ENCODE measurements around the gene COL6A1.

The COL6A1 gene

DNA sequence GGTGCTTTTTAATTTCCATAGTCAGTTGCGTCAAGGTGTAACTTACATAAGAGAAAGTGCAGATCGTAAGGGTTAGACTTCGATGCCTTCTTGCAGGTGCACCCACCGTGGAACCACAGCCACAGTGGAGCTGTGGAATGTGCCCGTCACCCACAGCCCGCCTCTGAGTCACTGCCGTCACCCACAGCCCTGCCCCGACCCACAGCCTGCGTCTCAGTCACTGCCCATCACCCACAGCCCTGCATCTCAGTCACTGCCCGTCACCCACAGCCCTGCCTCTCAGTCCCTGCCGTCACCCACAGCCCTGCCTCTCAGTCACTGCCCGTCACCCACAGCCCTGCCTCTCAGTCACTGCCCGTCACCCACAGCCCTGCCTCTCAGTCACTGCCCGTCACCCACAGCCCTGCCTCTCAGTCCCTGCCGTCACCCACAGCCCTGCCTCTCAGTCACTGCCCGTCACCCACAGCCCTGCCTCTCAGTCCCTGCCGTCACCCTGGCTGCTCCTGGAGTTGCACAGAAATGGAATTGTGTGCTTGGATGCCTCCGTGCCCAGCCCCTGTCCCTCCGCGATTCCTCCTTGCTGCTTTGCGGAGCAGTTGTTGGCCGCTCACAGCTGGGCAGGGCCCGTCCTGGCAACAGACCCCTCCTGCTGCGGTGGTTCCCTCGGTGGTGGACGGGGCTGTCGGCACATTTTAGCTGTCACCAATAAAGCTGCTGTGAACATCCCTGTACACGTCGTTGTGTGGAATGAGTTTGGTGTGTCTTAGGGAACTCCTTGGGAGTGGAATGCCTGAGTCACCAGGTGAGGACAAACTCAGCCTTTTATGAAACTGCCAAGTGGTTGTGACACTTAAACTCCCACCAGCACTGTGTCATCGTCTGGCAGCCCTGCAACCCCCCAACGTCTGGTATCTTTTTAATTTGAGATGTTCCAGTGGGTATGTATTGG is 71.4 kb downstream of the COL6A1 start:
- peak; percentile 32 for DNase-seq

DNA sequence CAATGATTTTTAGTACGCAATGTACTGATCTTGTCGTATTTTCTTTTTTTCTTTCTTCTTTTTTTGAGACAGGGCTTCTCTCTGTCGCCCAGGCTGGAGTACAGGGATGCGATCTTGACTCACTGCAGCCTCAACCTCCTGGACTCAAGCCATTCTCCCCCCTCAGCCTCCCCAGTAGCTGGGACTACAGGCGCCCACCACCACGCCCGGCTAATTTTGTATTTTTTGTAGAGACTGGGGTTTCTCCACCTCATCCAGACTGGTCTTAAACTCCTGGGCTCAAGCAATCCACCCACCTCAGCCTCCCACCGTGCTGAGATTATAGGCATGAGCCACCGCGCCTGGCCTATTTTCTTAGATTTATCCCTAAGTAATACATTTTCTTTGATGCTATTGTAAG is 72.5 kb downstream of the COL6A1 start:
- DNase-seq = no peak

DNA sequence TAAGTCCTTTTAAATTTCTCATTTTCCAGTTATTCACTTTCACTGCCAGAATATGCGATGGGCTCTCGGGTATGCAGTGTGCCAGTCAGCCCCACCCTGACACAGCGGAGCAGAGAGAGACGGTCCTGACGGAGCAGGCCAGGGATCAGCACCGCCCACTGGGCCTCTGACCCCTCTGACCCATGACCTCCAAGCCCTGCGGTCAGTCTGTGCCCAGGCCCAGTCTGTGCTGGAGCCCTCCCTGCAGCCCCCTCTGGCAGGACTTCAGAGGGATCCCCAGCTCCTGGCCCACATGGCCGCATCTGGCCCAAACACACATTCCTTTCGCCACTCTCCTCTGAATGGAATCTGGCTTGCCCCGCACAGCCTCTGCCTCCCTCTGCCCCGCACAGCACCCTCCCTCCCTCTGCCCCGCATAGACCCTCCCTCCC is 72.9 kb downstream of the COL6A1 start:
- no peak for DNase-seq
